Erythroblast (primary cell): ENCODE data around the gene EVX2.

Source experiments
- GATA1 ChIP-seq: IDR thresholded peaks from 2 replicates; pipeline ENCODE4 v1.6.1; 2011; ENCODE audit warnings: low read depth, mild to moderate bottlenecking, control low read depth, low read length, moderate library complexity
- POLR2A ChIP-seq: IDR thresholded peaks from 2 replicates; pipeline ENCODE4 v1.6.1; 2011; ENCODE audit warnings: mild to moderate bottlenecking, low read length

DNA sequence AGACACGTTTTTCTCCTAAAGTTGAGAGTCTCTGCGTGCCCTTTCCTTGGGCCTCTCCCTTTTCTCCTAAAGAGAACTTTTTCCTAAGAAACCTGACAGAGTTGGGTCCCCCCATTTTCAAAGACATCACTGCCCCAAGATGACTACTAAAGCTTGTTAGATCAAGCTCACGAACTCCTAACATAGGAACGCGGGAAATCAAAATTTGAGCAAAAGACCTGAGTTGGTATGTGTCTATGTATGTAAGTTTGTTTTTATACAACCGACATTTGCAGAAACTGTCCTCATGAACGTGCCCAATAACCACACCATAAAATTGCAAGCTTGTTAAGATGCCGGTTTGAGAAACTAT is 10.1 kb upstream of the EVX2 start:
- TF ChIP-seq POLR2A = no peak
- no peak for TF ChIP-seq GATA1
